ENCODE results near the gene PELI1. TPM values are rescaled to one million over a fixed set of nuclear protein-coding genes. Genes with fewer than 3 reads are reported as not detected.

The PELI1 gene
- polyA plus RNA-seq, 12 donors, result 12.6 to 41.9 (median 21.6) TPM; not detected in 1

GRCh38 chr2:64162516-64162915, 18.3 kb upstream of the PELI1 start:
- DNase-seq, result no peak

- DNase-seq, result no peak
Observed at GRCh38 chr2:64157792-64158191, 13.6 kb upstream of the PELI1 start.

GRCh38 chr2:64153811-64154210, 9.6 kb upstream of the PELI1 start:
- DNase-seq, result no peak

GRCh38 chr2:64151476-64151875, 7.3 kb upstream of the PELI1 start:
- no peak for DNase-seq

- DNase-seq, result no peak
Observed at GRCh38 chr2:64145714-64146113, 1.5 kb upstream of the PELI1 start.

- no peak for DNase-seq
Observed at GRCh38 chr2:64145119-64145518, 899 bp upstream of the PELI1 start.

GRCh38 chr2:64143169-64144056, 807 bp downstream of the PELI1 start:
- DNase-seq, result peak; percentile 51

- DNase-seq, result peak; percentile 51
Observed at GRCh38 chr2:64142741-64143168, 1.5 kb downstream of the PELI1 start.

- DNase-seq, result peak; percentile 33
Observed at GRCh38 chr2:64141674-64142405, 2.4 kb downstream of the PELI1 start.

GRCh38 chr2:64140665-64141200, 3.5 kb downstream of the PELI1 start:
- DNase-seq, result no peak

- no peak for DNase-seq
Observed at GRCh38 chr2:64139956-64140355, 4.3 kb downstream of the PELI1 start.

GRCh38 chr2:64137996-64138395, 6.2 kb downstream of the PELI1 start:
- no peak for DNase-seq

- DNase-seq, result no peak
Observed at GRCh38 chr2:64137567-64137966, 6.7 kb downstream of the PELI1 start.

GRCh38 chr2:64135421-64135820, 8.8 kb downstream of the PELI1 start:
- no peak for DNase-seq

GRCh38 chr2:64134813-64135212, 9.4 kb downstream of the PELI1 start:
- no peak for DNase-seq

GRCh38 chr2:64133828-64134227, 10.4 kb downstream of the PELI1 start:
- DNase-seq, result no peak

- no peak for DNase-seq
Observed at GRCh38 chr2:64133354-64133753, 10.9 kb downstream of the PELI1 start.

- DNase-seq, result no peak
Observed at GRCh38 chr2:64130333-64130732, 13.9 kb downstream of the PELI1 start.

- no peak for DNase-seq
Observed at GRCh38 chr2:64128943-64129391, 15.3 kb downstream of the PELI1 start.

- no peak for DNase-seq
Observed at GRCh38 chr2:64128406-64128805, 15.8 kb downstream of the PELI1 start.

- no peak for DNase-seq
Observed at GRCh38 chr2:64127119-64127518, 17.1 kb downstream of the PELI1 start.

- no peak for DNase-seq
Observed at GRCh38 chr2:64126601-64127000, 17.6 kb downstream of the PELI1 start.

- DNase-seq, result no peak
Observed at GRCh38 chr2:64124571-64124970, 19.6 kb downstream of the PELI1 start.

Measured in muscle of arm (tissue), 12 donors.